Umbilical cord (tissue), 2 donors: ENCODE data around the gene GUSB. TPM values are rescaled to one million over a fixed set of nuclear protein-coding genes. Genes with fewer than 3 reads are reported as not detected.
A peak's percentile ranks its signal among the peaks of the same experiment; 100 is the strongest.
"Not testable (repeated sequence)": the region's sequence is repeated elsewhere in the genome, so short reads cannot be mapped to it uniquely, and the experiment has no call there.

ENCODE experiments used
- DNase-seq: peaks from one replicate; pipeline ENCODE4 v3.0.0-alpha.2; 2015; ENCODE audit warnings: low spot score
- total RNA-seq: library from RNA; depleted of rRNA; stranded (reverse); fragments of >200 nt; gene quantifications from one replicate; pipeline ENCODE4 v1.2.3, GENCODE V29; 2014; ENCODE audit warnings: low replicate concordance; ENCODE audit not compliant: insufficient read depth

GUSB gene
- total RNA-seq: 44.3 TPM

DNA sequence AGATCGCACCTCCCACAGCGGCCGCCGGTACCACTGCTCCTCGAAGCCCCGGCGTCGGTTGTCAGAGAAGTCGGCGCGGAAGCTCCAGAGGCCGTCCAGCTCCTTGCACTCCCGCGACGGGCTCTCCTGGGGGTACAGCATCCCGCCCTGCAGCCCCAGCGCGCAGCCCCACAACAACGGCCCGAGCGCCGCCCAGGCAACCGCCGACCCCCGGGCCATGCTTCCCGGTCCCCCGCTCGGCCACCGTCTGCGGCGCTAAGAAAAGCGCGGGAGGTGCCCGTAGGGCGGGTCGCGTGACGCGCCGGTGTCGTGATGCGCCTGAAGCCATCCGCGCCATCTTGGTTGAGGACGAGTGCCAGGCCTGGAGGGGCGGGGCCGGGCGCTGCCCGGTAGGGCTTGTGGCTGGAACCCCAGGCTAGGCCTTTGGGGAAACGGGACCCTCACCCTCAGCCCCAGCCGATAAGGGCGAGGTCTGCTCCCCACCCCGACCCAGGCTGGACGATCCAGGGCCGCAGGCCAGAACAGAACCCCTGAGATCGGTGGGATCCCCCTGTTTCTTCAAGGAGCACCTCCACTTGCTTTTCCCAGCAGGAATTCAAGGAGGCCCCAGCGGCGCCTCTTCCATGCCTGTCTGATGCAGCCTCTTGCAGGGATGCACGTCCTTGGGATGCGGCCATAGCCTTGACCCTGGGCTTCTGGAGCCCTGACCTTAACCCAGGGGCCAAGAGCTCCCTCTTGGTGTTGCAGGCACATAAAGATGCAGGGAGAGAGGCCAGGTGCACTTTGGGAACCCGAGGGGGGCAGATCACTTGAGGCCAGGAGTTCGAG is at the start of gene GUSB:
Gene GUSB, minus strand, starts transcription at position 249 of the 828 bp plus-strand sequence. Its CDS starts 30 bp downstream, at position 219.
- DNase-seq: peak; percentile 93

DNA sequence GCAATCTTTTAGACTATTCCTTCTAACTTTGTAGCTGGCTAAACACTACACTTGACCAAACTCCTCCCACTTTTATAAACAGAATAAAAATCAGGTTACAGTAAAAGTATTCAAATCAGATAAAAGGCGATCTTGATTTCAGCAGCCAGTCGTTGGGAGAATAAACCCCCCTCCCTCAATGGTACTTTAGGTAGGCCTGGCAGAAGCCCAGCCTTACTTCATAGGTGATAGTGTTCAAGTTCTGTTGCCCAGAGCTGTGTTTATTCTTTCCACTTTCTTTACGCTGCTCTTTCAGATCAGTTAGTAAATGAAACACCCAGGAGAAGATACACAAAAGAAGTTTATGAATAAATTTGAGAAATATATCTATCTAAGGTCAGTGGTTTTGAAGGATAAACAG is 46.3 kb upstream of the GUSB start:
- not testable (repeated sequence) for DNase-seq

DNA sequence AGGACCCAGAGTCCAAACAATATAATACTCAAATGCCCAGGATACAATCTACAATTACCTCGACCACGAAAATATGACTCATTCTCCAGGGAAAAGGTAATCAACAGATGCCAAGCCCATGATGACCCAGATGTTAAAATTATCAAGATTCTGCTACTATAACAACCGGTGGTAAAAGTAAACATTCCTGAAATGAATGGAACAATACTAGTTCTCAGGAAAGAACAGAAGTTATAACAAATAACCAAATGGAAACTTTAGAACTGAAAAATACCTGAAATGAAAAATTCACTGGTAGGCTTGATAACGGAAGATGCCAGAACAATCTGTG is 34.1 kb upstream of the GUSB start:
- DNase-seq: no peak

DNA sequence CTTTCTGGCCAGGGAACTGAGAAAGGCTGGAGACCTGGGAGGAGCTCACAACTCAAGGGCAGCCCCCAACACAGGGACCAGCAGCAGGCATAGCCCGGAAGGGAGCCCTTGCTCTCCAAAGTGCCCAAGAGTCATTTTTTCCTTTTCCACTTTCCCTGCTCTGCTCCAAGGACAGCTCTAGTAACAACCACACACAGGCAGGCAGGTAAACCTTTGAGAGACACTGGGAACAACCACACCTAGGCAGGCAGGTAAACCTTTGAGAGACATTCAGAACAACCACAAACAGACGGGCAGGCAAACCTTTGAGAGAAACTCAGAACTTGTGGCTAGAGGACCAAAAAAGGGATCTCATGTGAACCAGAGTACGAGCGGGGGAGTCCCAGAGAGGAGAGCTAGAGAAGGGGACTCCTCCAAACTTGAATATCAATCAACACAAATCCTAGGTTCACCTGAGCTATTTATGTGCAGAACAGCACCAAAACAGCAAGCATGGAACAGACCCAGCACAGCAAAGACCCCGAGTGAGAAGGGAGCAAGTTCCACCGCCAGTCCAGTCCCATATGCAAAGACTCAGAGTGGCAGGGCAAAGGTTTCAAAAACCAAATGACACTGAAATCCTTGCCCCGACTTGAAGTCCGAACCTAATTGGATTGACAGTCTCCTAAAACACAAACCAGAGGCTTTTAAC is 33.6 kb upstream of the GUSB start:
- no peak for DNase-seq

DNA sequence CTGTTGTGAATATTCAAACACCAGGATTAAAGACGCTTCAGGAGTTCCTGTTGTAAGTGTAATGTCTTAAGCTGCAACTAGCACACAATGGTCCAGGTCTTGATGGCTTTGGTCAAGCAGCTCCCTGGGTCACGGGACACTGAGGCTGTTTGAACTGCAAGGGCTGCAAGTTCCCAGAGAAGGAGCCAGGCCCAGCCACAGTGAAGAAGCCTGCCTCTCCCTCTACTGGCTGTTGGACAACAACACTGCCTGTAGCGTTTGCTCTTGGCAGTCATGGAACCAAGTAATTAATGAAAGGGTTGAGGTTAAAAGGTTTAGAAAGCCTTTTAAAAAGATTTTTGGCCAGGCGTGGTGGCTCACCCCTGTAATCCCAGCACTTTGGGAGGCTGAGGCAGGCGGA is 31.9 kb upstream of the GUSB start:
- peak; percentile 45 for DNase-seq

DNA sequence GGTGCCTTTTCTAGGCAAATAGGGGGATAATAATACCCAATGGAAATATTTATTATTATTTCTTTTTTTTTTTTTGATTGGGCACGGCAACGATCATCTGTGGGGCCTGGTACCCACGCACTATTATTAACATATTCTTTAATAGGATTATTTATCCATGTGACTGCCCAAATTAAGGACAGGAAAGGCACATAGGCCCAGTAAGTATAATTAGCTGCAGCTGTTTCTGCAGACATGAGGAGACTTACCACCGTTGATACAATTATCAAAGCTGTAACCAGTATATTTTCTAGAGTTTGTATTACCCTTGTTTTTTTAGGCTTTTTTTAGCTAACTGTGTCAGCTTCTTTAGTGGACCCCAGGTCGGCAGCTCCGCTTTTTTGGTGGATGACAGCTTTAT is 25.2 kb upstream of the GUSB start:
- no peak for DNase-seq

DNA sequence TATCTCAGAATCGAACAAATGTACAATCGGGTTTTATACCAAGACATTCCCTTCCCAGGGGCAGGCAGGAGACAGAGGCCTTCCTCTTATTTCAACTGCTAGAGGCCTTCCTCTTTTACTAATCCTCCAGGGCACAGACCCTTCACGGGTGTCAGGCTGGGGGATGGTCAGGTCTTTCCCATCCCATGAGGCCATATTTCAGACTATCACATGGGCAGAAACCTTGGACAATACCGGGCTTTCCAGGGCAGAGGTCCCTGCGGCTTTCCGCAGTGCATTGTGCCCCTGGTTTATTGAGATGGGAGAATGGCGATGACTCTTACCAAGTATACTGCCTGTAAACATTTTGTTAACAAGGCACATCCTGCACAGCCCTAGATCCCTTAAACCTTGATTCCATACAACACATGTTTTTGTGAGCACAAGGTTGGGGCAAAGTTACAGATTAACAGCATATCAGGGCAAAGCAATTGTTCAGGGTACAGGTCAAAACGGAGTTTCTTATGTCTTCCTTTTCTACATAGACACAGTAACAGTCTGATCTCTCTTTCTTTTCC is 23.2 kb upstream of the GUSB start:
- DNase-seq: not testable (repeated sequence)

DNA sequence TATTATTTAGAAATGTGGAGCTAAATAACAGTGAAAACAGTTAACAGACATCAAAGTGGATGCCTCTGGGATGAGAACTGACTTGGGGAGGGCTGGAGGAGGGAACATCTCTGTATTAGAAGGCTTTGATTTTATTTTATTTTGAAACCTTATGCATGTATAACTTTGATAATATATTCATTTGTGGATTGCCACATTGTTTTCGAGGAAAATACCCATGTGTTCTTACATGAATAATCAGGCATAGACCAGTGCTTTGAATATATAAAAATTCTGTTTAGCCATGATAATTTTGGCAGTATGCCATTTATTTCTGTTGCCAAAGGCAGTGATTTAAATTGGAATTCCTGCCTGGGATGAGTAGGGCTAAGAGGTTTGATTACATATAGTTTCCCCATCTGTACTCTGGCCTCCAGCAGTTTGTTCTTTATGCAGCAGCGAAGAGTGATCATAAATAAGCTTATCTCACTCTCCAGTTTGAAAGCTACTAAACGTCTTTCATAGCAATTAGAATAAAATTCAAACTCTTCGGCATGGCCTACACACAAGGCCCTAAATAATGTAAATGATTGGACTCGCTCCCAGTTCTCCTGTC is 18.9 kb upstream of the GUSB start:
- not testable (repeated sequence) for DNase-seq

DNA sequence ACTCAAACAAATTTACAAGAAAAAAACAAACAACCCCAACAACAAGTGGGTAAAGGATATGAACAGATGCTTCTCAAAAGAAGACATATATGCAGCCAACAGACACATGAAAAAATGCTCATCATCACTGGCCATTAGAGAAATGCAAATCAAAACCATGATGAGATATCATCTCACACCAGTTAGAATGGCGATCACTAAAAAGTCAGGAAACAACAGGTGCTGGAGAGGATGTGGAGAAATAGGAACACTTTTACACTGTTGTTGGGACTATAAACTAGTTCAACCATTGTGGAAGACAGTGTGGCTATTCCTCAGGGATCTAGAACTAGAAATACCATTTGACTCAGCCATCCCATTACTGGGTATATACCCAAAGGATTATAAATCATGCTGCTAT is 13.0 kb upstream of the GUSB start:
- not testable (repeated sequence) for DNase-seq

DNA sequence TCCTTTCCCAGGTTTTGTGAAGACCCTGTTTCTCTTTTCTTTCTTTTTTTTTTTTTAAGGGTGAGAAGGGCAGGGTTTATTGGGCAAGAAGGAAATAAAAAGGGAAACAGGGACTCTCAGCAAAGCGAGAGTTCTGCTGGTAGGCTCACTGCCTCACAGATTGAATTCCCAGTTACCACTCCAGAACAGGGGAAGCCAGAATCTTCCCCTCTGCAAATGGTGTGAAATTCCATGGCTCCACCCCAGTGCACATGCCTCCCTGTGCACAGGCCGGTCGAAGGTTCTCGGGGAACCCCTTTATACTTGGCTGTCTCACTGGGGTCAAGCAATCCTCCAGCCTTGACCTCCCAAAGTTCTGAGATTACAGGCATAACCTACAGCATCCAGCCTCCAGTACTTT is 10.5 kb upstream of the GUSB start:
- no peak for DNase-seq

DNA sequence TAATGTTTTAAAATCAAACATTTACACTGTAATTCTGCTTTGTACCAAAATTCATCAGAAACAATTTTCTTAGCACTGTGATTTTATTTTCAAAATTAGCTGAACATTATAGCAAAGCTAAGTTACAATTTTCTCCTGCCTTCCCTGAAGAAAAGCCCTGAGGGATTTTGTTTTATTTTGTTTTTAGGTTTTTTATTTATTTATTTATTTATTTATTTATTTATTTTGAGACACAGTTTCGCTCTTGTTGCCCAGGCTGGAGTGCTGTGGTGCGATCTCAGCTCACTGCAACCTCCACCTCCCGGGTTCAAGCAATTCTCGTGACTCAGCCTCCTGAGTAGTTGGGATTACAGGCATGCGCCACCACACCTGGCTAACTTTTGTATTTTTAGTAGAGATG is 9.8 kb upstream of the GUSB start:
- DNase-seq: not testable (repeated sequence)

DNA sequence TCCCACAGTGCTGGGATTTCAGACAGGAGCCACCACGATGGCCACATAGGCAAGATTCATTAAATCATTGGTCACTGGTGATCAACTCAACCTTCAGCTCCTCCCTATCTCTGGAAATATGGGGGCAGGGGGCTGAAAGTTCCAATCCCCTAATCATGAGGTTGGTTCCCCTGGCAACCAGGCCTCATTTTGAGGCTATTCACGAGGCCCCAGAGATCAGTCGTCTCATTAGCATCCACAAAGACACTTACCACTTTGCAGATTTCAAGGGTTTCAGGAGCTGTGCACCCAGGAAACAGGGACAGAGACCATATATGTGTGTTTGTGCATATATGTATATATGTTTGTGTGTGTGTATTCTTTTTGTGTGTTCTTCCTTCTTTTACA is 7.7 kb upstream of the GUSB start:
- no peak for DNase-seq

DNA sequence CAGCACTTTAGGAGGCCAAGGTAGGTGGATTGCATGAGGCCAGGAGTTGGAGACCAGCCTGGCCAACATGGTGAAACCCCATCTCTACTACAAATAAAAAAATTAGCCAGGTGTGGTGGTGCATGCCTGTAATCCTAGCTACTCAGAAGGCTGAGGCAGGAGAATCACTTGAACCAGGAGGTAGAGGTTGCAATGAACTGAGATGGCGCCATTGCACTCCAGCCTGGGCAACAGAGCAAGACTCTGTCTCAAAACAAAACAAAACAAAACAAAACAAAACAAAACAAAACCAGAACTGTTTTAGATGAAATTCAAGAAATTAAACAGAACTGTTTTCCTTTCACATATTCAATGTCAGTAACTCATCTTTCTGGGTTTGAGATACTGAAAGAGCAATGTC is 6.5 kb upstream of the GUSB start:
- DNase-seq: not testable (repeated sequence)

DNA sequence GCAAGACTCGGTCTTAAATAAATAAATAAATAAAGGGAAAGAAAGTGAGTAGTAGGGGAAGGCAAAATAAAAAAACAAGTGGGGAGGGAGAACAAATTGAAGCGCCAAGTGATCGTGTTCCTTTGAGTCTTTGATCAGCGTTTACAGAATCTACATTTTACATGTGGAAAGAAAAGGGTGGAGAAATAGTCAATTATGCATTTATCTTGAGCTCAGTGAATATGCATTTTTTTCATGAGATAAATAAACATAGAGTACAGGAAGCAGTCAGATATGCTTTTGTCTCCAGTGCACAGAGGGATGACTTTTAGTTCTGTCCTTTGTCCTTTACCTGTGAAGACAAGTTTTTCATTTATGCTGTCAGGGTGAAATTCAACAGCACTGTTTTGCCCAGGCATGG is 6.1 kb upstream of the GUSB start:
- no peak for DNase-seq

DNA sequence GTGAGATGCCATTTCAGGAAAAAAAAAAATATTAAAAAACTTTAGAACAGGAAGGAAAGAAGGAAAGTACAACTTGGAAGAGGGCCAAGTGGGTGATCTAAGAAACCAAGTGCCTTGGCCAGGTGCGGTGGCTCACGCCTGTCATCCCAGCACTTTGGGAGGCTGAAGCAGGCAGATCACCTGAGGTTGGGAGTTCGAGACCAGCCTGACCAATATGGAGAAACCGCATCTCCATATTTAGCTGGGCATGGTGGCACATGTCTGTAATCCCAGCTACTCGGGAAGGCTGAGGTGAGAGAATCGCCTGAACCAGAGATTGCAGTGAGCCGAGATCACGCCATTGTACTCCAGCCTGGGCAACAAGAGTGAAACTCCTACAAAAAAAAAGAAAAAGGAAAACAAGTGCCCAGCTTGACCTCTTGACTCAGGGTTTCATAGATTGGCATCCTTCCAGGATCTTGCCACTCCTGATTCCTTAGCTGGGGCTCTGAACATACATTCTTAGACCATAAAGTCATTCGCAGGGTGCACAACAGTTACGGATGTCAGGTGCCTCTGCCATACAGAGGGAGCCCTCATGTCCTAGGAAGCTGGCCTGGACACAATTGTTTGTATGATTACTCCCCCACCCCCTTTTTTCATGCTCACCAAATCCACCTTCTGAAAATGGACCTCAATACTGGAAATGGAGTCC is 2.1 kb upstream of the GUSB start:
- DNase-seq: no peak

DNA sequence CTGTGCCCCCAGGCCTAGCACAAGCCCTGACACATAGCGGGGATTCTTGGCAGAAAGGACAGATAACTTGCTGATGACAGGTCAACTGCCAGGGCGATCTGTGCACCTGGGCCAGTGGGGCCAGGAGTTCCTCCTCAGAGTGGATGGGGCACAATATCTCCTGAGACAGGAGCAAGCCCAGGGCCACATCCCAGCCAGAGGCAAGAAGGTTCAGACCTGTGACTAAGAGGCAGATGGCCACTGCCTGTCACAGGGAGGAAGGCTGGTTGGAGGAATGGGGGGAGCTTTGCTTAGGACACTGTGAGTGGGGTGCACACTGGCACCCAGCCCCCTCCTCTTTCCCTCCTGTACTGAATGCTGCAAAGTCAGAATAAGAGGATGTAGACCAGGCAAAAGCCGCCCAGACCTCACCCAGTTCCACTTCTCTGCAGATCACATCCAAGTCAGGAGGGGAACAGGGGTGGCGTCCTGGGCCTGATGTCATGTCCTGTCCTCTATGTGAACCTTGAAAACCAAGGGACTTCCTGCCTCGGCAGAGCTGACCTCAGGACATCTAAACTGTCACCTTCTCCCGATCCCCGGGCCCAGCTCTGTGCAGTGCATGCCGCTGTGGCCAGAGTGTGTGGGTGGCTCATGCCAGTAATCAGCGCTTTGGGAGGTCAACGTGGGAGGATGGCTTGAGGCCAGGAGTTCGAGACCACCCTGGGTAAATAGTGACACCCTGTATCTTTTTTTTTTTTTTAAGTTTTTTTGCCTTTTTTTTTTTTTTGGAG is 1.3 kb downstream of the GUSB start:
- peak; percentile 11 for DNase-seq

DNA sequence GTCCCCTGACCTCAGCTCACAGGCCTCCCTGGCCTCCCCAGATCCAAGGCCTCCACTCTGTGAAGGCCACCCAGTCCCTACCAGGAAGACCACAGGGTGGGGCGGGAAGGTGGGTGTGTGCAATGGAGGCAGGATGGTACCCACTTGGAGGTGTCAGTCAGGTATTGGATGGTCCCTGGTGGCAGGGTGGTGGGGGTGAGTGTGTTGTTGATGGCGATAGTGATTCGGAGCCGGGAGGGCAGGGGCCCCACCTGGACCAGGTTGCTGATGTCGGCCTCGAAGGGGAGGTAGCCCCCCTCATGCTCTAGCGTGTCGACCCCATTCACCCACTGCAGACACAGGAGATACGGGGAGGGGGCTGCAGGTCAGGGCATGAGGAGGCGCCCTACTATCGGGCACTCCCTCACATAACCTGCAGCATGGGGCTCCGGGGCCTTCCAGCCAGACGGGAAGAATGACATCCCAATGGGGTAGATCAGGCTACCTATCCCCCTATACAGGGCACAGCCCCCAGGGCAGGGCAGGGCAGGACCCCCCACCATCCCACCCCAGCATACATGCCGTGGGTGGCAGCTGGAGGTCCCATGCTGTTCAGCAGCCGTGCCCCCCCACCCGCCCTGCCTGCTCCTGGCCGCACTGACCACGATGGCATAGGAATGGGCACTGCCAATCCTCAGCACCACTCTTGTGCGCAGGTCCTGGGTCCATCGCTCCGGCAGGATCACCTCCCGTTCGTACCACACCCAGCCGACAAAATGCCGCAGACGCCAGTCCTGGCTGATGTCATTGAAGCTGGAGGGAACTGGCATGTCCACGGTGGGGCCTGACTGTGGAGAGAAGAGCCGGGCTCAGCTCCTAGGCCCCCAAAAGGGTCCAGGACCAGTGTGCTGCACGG is 2.2 kb downstream of the GUSB start:
- no peak for DNase-seq

DNA sequence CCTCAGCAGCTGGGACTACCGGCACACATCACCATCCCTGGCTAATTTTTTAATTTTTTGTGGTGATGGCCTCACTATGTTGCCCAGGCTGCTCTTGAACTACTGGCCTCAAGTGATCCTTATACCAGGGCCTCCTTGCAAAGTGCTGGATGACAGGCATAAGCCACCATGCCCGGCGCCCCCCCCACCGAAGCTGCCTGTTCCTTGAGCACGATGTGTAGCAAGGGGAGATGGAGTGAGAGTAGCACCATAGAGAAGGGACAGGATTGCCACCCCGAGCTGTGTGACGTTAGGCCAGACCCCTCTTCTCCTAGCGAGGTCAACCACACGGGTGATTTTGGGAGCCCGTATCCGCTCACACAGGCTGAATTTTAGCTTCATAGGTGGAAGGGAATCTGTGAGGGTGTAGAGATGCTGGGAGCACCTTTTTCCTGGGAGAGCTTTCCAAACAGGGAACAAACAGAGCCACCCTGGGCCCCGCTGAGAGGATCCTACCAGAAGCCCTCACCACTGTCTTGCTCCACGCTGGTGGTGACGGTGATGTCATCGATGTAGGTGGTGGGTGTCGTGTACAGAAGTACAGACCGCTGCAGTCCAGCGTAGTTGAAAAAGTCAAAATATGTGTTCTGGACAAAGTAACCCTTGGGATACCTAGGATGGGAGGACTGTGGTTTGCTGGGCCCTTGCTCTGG is 3.0 kb downstream of the GUSB start:
- no peak for DNase-seq

DNA sequence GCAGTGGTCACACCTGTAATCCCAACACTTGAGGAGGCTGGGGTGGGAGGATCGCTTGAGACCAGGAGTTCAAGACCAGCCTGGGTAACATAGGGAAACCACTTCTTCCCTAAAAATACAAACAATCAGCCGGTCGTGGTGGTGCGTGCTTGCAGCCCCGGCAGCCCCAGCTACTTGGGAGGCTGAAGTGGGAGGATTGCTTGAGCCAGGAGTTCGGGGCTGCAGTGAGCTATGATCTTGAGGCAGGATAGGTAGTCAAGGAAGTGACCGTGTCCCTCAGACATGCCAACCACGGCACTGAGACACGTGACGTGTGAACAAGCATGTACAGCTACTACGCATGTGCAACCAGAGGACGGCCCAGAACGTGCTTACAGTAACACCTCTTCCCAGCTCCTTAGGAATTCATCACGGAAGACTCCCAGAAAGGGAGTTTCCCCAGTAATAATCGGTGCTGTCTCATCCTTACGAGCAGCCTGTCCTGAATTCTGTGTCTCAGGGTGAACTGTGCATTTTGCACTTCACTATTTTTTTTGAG is 5.3 kb downstream of the GUSB start:
- no peak for DNase-seq
